C4-2B (cell line): ENCODE data around the gene PRKG2.

Experiments
- CTCF ChIP-seq: fragments of 450-650 bp; conservative IDR thresholded peaks from 2 replicates; pipeline ENCODE4 v1.5.1; 2017; ENCODE audit warnings: mild to moderate bottlenecking
- ZFX ChIP-seq: fragments of 450-650 bp; IDR thresholded peaks from 2 replicates; pipeline ENCODE4 v1.6.1; 2017

DNA sequence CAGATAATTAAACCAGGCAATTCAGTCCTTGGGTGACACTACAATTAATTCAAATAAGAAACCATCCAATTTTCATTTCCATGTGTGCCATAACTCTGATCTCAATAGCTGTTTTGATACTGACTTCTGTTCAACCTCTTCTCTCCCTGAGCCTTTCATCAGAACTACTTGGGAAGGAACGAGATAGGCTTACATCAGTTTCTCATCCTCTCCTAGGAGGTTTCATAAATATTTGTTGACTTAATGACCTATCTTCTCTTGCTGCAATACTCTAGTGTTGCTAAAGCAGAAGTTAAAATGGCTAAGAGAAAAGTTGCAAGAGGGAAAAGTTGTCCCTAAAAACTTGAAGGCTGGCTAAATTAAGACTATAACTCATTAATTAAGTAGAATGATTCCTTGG lies 41.8 kb downstream of the PRKG2 start:
- TF ChIP-seq CTCF (no peak), ZFX (no peak)
